SU-DHL-6 (cell line): ENCODE results near the gene NANOGP8.

Experiments used
- H2AFZ ChIP-seq: fragments of 200-600 bp; sonication (generic); 2 replicates; pipeline ENCODE4 v1.6.1; 2014; ENCODE audit warnings: low read depth, mild to moderate bottlenecking, moderate library complexity, mixed read lengths, antibody characterized with exemption, low read length; ENCODE audit not compliant: severe bottlenecking
- H3F3A ChIP-seq: fragments of 200-600 bp; shearing (Covaris generic); 2 replicates; pipeline ENCODE4 v1.6.0; 2016; ENCODE audit warnings: antibody characterized with exemption, mild to moderate bottlenecking; ENCODE audit not compliant: insufficient read depth
- H3K27ac ChIP-seq: fragments of 200-600 bp; sonication (generic); 2 replicates; pipeline ENCODE4 v1.5.1; 2016; ENCODE audit warnings: low read depth, mild to moderate bottlenecking, low read length, moderate library complexity, mixed read lengths
- H3K27me3 ChIP-seq: fragments of 200-600 bp; sonication (generic), shearing (Covaris generic); 2 replicates; pipeline ENCODE4 v1.6.0; 2014; ENCODE audit warnings: mild to moderate bottlenecking, low read length
- H3K36me3 ChIP-seq: fragments of 200-600 bp; sonication (generic); 2 replicates; pipeline ENCODE4 v1.6.1; 2014; ENCODE audit warnings: mild to moderate bottlenecking, low read length, mixed read lengths
- H3K4me2 ChIP-seq: fragments of 300-600, 200-600 bp; shearing (Covaris generic), sonication (generic); 2 replicates; pipeline ENCODE4 v1.6.0; 2014; ENCODE audit warnings: low read length, low read depth, mild to moderate bottlenecking; ENCODE audit not compliant: poor library complexity, severe bottlenecking
- H3K4me3 ChIP-seq: fragments of 200-600 bp; sonication (generic); 2 replicates; pipeline ENCODE4 v1.5.1; 2014; ENCODE audit warnings: antibody characterized with exemption, low read length, mild to moderate bottlenecking, mixed read lengths; ENCODE audit not compliant: insufficient read depth, poor library complexity, severe bottlenecking
- H3K79me2 ChIP-seq: fragments of 200-600 bp; sonication (generic); 2 replicates; pipeline ENCODE4 v1.6.1; 2014; ENCODE audit warnings: mild to moderate bottlenecking, low read length, moderate library complexity; ENCODE audit not compliant: insufficient read depth
- H3K9ac ChIP-seq: fragments of 200-600 bp; sonication (generic); 2 replicates; pipeline ENCODE4 v1.7.0; 2014; ENCODE audit warnings: mild to moderate bottlenecking, low read length
- H3K9me2 ChIP-seq: fragments of 200-600 bp; sonication (generic); replicated peaks from 2 replicates; pipeline ENCODE4 v1.6.1; 2014; ENCODE audit warnings: low read length; ENCODE audit not compliant: insufficient read depth
- H3K9me3 ChIP-seq: fragments of 200-600 bp; sonication (generic); 2 replicates; pipeline ENCODE4 v1.6.1; 2014; ENCODE audit warnings: low read length, mixed read lengths; ENCODE audit not compliant: insufficient read depth
- H4K20me1 ChIP-seq: fragments of 200-600 bp; sonication (generic); 2 replicates; pipeline ENCODE4 v1.6.1; 2014; ENCODE audit warnings: low read depth, mild to moderate bottlenecking, antibody characterized with exemption, low read length, moderate library complexity, mixed read lengths
- CTCF ChIP-seq: fragments of 200-600 bp; sonication (generic); IDR thresholded peaks from one replicate; pipeline ENCODE4 v1.5.1; 2017; ENCODE audit warnings: antibody characterized with exemption, mild to moderate bottlenecking, low read length, moderate library complexity; ENCODE audit not compliant: insufficient read depth, poor library complexity, severe bottlenecking
- EZH2phosphoT487 ChIP-seq: fragments of 200-600 bp; sonication (generic), shearing (Covaris generic); conservative IDR thresholded peaks from 2 replicates; pipeline ENCODE4 v1.6.1; 2018; ENCODE audit warnings: mild to moderate bottlenecking, antibody characterized with exemption, low read length, moderate library complexity, mixed read lengths

The NANOGP8 gene

DNA sequence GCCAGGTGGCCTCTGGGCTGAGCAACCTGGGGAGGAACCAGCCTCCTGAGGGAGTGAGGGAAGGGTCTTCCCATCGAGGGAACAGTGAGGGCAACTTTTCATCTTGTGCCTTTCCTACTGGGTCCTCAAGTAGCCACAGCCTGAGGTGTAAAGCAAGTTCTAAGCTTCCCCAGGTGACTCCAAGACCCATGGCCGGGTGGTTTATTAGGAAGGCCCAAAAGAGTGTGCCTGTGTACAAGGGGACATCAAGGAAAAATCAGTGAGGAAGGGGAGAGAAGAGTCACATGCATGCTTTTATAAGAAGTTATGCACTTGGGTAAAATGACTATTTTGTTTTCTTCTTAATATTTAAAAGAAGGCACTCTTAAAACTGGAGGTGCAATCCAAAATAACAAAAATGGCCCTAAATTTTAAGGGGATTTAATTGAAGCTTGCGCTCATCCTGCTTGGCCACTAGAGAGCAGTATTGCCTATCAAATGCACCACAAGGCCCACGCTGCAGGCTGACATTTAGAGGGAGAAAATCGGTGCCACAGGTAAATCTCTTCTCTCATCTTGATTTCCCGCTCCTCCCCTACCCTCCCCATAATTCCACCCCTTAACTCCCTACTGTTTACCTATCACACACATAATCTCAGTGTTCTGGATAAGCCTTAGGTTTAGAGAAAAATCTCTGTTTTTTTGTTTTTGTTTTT is 6.7 kb downstream of the NANOGP8 start:
- no peaks in the 10 kb centered on the region for H3K9me3 ChIP-seq
- no peak overlapping the region for H3K4me3 ChIP-seq
- no peaks in the 10 kb centered on the region for H3K9me2 ChIP-seq
- TF ChIP-seq CTCF (peak; percentile 89), EZH2phosphoT487 (no peak)
- H3K27ac ChIP-seq = no peak overlapping the region
- no peaks in the 10 kb centered on the region for H3K79me2 ChIP-seq
- no peak overlapping the region for H2AFZ ChIP-seq
- H3K9ac ChIP-seq = no peak overlapping the region
- no peaks in the 10 kb centered on the region for H3K27me3 ChIP-seq
- no peak overlapping the region for H3K4me2 ChIP-seq
- H3K36me3 ChIP-seq = no peaks in the 10 kb centered on the region
- H3F3A ChIP-seq = no peaks in the 10 kb centered on the region
- no peaks in the 10 kb centered on the region for H4K20me1 ChIP-seq

- no peaks in the 10 kb centered on the region for H3K9me3 ChIP-seq
- H3F3A ChIP-seq = no peaks in the 10 kb centered on the region
- no peak overlapping the region for H3K27ac ChIP-seq
- H3K4me3 ChIP-seq = no peak overlapping the region
- H3K4me2 ChIP-seq = no peak overlapping the region
- H2AFZ ChIP-seq = no peak overlapping the region
- no peaks in the 10 kb centered on the region for H3K9me2 ChIP-seq
- no peaks in the 10 kb centered on the region for H4K20me1 ChIP-seq
- no peaks in the 10 kb centered on the region for H3K27me3 ChIP-seq
- H3K9ac ChIP-seq = no peak overlapping the region
- H3K36me3 ChIP-seq = no peaks in the 10 kb centered on the region
- H3K79me2 ChIP-seq = no peaks in the 10 kb centered on the region
- TF ChIP-seq CTCF = no peak
- no peak for TF ChIP-seq EZH2phosphoT487
Measured at GRCh38 chr15:35071106-35071505, 14.0 kb downstream of the NANOGP8 start.

- TF ChIP-seq CTCF (no peak), EZH2phosphoT487 (no peak)
- Histone ChIP-seq H3K9me2 (no peaks in the 10 kb centered on the region), H3K36me3 (no peaks in the 10 kb centered on the region), H3F3A (no peaks in the 10 kb centered on the region), H3K4me2 (no peak overlapping the region), H3K27me3 (no peaks in the 10 kb centered on the region), H2AFZ (no peak overlapping the region), H4K20me1 (no peaks in the 10 kb centered on the region), H3K4me3 (no peak overlapping the region), H3K27ac (no peak overlapping the region), H3K9ac (no peak overlapping the region), H3K9me3 (no peaks in the 10 kb centered on the region), H3K79me2 (no peaks in the 10 kb centered on the region)
Measured at GRCh38 chr15:35068846-35069475, 16.1 kb downstream of the NANOGP8 start.
